Measurements from ENCODE around the gene UGT1A9.

- TF ChIP-seq SMC3 (conservative IDR thresholded peaks at IDR 0.05; ENCODE audit: poor library complexity), result no peak
- TF ChIP-seq RAD21 (conservative IDR thresholded peaks at IDR 0.05), result no peak
- TF ChIP-seq TAF1 (IDR thresholded peaks at IDR 0.05; ENCODE audit: low read depth), result no peak
- no peak for TF ChIP-seq CTCF (IDR thresholded peaks at IDR 0.05; ENCODE audit: poor library complexity, severe bottlenecking)
- no peak for TF ChIP-seq POLR2AphosphoS5 (IDR thresholded peaks at IDR 0.05)
- no peak for TF ChIP-seq REST (IDR thresholded peaks at IDR 0.05; ENCODE audit: borderline replicate concordance)
- no peak for TF ChIP-seq EZH2 (IDR thresholded peaks at IDR 0.05; ENCODE audit: borderline replicate concordance, insufficient read depth, low read length, poor library complexity, severe bottlenecking)
- TF ChIP-seq EP300 (conservative IDR thresholded peaks at IDR 0.05; ENCODE audit: poor library complexity, severe bottlenecking), result no peak
- no peak for TF ChIP-seq MXI1 (conservative IDR thresholded peaks at IDR 0.05; ENCODE audit: poor library complexity, severe bottlenecking)
Observed at GRCh38 chr2:233789554-233789953, 117.9 kb downstream of the UGT1A9 start.

Measured in neural cell (in vitro differentiated cells).